Dedifferentiated amniotic fluid mesenchymal stem cell (primary cell): ENCODE measurements around the gene GRIK1.

ENCODE experiments used
- DNase-seq: peaks from one replicate; pipeline ENCODE4 v3.0.0-alpha.2; 2016; ENCODE audit errors: extremely low spot score

GRIK1 gene

DNA sequence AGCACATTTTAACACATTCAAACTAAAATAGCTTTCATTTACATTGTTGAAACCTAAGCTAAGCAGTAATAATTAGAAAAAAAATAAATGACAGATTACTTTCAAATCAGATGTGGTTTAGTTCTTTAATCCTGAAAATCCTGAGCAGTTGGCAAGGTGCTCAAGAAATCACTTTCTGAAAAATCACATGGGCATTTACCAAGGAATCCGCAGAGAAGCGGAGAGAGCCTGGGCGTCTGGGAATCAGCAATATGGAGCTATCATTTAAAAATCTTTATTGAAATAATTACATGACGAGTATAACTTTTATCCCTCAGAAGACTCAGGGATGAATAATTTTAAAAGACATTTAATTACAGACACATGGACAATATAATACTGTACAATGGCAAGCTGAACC is 30.2 kb downstream of the GRIK1 start:
- no peak for DNase-seq

DNA sequence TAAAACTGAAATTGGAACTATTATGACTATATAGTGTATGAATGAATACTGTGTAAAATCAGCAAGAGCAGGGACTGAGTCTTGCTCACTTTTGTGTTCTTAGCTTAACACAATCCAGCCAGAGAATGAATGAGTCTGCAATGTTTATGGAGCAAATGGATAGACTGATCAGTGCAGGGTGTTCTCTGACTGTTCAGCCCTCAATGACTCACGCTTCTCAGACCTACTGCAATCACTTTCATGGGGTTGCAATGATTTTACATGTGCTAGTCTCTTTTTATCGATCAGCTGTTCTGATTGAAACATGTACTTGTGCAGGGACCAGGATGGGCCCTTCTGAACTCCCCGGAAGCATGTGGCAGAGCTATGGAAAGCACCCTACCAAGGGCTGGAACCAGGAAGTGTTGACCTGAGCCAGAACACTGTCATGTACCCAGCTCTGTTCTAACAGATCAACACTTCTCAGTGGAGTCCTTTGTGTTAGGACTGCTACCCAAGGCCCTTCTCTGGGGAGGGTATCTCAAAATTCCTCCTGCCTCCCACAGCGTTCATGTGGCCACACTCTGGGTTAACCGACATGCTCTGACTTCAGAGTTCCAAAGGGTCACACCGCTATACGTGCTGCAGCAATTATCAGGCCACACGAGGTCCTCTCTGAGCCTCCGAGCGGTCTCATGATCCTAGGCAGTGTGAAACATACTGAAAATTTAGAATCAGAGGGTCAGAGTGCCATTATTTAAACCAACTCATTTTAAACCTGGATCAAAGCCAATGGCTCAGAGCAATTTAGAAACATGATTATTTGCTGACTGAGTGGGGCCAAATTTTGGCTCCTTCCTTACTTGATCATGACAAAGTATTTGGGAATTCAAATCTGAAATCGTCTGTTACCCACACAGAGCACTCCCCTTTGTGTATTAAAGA is 35.2 kb downstream of the GRIK1 start:
- no peak for DNase-seq

DNA sequence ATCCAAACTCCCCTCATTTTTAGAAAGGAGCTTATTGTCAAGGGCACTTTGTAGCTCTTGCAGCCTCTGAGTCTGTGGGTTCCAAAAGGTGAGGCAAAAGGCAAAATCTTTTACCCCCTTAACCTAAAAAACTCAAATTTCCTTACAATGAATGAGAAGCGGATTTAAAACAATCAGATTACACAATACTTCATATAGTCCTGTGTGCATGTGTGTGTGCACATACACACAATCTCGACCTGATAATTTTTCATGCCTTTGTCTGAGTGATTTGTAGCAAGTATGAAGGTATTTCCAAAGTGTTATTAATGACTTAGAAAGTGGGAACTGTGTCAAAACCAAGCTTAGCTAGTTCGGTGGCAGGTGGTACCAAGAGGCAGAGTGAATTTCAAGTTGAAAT is 42.9 kb downstream of the GRIK1 start:
- no peak for DNase-seq

DNA sequence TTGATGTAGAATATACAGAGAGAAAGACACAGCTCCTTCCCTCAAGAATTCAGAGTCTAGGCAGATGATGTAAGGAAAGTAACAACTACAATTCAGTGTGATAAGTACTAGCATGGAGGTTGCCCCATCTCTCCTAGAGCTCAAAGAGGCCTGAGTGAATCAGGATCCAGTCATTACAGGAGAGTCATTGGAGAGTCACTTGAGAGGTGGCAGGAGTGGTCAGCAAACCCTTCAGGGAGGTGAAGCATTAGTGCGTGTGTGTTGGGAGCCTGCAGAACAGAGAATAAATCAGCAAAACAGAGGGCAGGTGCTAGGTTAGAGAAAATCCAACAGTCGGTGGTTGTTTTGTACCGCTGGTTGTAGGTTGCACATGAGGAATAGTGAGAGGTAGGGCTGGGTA is 46.1 kb downstream of the GRIK1 start:
- no peak for DNase-seq

DNA sequence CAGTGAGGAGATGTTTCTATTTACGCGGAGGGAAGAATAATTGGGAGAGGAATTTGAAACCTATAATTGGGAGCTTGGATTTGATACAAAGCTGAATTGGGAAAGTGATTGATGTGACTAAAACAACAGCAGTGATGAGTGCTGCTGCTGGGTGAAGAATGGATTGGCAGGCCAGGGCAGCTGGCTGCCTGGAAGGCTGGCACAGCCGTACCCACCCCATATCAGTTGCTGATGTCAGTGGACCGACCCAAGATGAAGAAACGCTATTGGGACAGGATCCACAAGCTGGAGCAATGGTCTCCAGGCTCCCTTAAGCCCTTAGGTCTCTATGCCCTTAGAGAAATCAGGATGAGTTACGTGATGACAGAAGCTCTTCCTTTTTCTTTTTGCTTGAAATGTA is 47.4 kb downstream of the GRIK1 start:
- no peak for DNase-seq

DNA sequence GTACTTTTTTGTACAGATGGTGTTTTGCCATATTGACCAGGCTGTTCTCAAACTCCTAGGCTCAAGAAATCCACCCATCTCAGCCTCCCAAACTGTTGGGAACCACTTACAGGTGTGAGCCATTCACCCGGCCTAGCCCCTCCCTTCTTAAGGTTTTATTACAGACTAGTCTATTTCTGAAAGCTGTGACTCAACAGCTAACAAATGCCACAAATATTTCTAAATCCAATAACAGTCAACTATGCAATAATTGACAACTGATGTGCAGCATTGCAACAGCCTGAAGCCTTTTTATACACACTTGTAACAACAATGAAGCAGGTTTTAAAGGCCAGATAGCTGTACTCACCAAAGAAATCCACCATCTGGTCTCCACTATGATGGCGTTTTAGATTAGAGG is 51.4 kb downstream of the GRIK1 start:
- no peak for DNase-seq

DNA sequence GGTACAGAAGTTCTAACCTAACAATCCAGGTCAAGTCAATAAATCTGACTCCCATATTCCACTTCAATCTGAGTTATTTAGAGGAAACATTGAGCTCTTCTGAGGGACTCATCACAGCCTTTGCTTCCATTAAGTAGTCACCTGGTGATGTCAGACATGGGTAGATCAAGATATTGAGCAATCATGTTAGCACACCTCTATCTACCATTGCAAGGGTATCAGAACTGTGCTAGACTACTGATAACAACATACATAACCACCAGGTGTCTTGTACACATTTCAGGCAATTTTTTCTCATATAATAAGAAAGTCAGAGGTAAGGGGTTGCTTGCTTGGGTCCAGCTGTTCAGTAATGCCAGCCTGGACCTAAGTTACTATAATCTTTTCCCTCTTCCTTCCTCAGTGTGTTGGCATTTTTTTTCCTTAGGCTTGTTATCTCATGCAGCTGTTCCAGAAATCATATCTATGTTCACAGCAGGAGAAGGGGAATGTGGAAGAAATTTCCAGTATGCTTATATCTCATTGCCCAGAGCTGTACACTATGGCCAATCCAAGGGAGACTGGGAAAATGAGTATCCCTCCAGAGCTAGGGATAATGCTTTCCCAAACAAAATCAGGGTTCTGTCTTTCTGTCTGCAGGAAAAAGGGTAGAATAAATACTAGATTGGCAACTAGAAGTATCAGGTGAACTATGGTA is 52.3 kb downstream of the GRIK1 start:
- DNase-seq: no peak

DNA sequence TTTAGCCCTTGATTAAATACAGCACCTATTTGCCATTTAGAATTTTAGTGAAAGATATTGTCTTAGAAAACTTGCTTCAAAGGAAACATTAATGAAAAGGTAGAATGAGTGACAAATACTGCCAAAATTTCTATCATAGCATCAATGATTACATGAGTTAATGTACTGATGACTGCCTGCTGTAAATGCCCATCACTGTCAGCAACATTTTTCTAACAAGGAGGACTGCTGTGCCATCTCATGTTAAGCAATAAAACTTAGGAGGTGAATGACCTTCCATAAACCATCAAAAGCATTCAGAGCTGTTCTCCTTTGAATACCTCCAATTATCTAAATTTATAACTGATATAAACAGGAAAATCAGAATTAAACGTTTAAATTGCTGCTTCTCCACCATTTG is 54.3 kb downstream of the GRIK1 start:
- no peak for DNase-seq

DNA sequence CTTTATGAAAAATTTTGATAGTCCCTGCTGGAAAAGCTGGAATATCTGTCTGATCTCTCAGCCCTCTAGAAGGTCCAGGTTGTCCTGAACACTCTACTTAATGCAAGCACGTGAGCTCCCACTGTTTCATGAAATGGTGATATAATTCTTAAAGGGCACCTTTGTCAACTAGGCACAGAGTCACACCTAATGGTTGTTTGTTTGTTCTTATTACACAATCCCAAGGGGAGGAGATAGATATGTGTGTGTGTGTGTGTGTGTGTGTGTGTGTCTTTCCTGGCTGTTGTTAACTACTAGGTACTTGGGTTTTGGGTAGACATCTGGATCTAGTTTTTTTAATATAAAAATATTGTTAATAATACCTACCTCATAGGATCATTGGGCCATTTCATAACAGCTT is 63.9 kb downstream of the GRIK1 start:
- no peak for DNase-seq

DNA sequence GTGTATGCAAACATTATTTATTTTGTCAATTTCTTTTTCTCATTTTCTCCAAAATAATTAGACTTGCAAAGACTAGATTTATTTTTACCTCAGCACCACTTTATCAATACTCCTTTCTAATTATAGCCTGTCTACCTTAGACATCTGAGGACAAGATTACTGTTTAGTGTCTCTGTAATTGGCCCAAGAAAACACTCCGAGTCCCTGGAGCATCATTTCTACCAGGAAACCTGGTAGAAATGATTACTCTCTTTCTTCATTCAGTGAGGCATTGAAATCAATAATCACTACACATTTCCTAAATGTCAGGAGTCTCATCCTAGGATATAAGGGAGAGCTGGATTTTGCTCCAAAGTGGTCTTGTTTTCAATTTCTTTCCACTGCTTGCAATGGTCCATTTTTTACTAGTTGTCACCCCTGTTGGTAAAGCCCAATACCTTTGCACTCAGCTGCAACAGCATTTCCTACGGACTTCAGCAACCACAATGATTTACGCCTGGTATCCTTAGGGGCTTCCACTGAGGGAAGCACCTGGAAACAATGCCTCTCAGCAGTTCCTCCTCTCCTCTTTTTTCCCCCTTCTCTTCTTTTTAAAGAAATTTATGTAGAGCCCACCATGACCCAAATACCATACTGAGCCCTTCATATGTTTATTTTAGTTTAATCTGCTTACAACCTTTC is 64.6 kb downstream of the GRIK1 start:
- DNase-seq: no peak

DNA sequence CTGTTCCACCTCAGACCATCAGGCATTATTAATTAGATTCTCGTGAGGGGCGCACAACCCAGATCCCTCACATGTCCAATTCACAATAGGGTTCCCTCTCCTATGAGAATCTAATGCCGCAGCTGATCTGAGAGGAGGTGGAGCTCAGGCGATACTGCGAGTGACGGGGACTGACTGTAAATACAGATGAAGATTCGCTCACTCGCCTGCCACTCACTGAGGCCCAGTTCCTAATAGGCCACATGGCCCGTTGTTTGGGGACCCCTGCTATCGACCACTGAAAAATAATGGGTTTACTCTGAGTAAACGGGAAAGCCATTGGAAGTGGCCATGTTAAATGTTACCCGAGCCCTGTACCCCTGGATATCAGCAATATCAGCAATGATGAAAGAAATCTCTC is 65.9 kb downstream of the GRIK1 start:
- no peak for DNase-seq

DNA sequence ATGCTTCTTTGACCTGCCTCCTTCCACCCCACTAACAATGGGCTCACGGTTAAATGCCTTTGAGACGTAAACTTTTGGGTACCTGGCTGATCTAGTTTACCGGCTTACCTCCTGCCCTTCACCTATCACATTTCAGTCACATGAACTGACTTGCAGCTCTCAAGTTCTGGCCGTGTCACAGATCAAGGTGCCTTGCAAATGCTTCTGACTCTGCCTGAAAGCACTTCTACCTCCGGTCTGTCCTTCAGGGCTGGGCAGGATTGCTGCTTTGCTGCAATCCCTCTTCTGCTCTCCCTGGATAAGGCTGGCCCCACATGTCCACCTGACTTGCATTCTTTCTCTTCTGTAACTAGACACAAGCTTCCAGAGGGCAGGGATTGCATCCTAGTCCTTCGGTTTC is 69.0 kb downstream of the GRIK1 start:
- no peak for DNase-seq

DNA sequence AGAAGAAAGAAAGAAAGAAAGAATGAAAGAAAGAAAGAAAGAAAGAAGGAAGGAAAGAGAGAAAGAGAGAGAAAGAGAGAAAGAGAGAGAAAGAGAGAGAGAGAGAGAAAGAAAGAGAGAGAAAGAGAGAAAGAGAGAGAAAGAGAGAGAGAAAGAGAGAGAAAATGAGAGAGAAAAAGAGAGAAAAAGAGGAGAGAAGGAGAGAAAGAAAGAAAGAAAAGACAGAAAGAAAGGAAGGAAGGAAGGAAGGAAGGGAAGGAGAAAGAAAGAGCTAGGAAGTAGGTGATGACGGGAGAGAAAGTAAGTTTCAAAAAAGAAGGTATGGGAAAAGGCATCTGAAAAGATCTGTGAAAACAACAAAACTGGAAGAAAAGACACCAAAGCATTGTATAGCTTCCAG is 72.0 kb downstream of the GRIK1 start:
- no peak for DNase-seq

DNA sequence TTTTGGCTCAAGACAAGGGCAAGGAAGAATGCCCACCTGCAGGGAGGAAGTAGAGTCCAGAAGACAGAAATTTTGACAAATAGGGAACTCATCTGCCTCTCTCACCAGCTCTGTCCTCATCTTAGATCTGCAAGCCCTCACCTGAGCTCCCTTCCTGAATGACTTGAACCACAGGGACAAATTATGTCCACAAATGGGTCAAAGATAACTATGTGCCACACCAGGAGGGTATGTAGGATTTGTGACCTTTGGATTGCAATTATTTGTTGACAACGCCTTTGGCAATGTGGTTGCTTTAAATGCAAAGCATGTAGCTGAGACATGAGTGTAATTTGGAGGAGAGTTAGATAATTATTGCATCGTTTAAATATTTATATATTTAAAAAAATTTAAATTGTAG is 79.5 kb downstream of the GRIK1 start:
- DNase-seq: no peak

DNA sequence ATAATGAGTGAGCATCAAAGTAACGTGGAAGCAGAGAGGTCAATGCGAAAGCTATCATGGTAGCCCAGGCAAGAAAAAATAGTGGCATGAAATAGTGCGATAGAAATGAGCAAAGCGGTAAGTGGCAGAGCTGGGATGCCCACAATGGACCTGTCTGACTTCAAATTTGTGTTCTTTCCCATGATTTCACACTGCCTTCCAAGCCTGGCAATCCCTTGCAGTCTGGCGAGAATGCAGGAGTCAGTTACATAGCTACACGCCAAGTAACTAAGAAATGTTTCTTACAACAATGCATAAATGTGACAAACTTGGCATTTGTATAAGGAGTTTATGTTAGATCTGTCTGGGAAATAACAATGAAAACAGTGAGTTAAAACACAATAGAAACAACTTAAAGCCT is 82.6 kb downstream of the GRIK1 start:
- no peak for DNase-seq

DNA sequence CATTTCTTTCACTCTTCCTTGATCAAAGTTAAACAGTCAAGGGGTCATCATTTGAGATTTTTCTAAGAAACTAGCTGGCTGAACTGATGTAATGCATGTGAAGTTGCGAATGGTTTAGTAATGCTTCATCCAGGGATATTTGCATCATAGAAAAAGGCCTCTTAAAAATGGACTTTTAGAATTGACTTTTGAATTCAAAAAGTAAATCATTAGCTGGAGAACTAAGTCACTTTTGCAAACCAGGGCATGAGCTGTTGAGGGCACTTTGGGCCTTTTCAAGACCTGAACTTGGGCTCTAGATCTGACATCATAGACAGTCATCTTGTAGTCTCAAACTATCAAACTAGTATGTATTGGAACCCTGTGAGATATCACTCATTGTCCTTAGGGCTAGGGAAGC is 85.0 kb downstream of the GRIK1 start:
- no peak for DNase-seq

DNA sequence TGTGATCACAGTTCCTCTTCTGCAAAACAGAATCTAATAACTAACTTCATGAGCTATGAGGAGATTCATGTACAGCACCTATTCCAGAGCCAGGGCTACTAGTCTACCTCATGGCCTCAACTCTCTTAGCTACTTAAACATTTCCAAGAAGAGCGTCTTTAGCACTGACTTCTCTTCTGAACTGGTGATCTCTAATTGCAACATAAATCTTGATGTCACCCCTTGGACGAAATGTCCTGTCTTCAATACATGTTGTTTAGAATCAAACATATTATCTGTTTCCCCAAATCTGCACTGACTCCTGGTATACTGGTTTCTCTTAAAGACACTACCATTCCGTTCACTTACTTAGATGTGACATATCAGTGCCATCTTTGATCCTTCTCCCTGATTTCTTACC is 88.2 kb downstream of the GRIK1 start:
- DNase-seq: no peak

DNA sequence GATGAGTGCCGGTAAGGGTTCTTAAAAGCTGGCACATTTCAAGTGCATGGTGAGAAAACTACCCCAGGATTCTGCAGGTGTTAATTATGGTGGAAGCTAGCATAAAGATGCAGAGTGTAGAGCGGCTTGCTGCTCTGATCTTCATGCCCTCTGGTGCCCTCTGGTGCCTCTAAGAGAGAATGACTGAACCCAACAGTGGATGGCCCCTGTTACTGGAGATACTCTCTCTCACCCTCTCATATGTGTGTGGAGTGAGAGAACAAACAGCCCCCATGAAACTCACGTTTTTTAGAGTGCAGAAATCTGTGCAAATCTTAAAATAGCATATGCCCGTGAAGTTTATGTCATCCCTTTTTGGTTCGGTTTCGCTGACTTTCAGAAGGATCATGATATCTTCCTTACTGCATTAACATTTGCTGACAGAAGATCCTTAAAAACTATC is 90.0 kb downstream of the GRIK1 start:
- peak; percentile 35 for DNase-seq

DNA sequence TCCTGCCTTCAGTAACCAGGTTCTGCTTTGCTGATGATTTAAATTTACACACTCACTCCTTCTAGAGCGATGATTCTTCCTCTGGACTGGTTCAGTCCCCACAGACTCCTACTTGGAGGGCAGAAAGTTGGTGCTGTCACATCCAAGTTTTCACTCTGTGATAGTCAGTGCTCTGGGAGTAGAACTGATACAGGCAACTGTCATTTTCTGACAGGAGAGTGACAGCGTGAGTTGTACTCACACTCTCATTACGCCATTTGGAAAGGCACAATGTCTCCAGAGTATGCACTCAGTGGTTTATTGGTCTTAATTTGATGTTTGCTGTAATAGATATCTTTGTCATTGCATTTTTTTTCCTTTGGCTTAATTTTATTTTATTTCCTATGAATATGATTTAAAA is 96.0 kb downstream of the GRIK1 start:
- no peak for DNase-seq

DNA sequence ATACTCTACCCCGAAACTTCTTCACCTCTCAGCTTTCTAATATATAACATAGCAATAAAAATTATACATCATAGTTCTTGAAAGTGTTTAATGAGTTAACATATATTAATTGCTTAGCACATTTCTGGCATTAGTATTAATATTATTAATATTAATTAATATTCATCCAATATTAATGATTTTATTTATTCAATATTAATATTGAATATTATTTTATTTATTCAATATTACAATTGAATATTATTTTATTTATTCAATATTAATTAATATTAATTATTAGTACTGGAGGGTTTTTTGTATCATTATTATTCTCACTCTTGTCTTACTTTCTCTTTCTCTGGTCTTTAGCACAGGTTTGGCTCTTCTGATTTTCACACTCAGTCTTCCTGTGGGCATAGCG is 105.2 kb downstream of the GRIK1 start:
- no peak for DNase-seq

DNA sequence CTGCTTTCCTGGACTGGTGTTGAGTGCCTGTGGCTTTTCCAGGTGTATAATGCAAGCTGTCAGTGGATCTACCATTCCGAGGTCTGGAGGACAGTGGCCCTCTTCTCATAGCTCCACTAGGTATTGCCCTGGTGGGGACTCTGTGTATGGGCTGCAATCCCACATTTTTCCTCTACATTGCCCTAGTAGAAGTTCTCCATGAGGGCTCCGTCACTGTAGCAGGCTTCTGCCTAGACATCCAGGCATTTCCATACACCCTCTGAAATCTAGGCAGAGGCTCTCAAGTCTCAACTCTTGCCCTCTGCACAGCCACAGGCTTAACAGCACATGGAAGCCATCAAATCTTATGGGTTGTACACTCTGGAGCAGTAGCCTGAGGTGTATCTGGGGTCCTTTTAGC is 107.6 kb downstream of the GRIK1 start:
- no peak for DNase-seq

DNA sequence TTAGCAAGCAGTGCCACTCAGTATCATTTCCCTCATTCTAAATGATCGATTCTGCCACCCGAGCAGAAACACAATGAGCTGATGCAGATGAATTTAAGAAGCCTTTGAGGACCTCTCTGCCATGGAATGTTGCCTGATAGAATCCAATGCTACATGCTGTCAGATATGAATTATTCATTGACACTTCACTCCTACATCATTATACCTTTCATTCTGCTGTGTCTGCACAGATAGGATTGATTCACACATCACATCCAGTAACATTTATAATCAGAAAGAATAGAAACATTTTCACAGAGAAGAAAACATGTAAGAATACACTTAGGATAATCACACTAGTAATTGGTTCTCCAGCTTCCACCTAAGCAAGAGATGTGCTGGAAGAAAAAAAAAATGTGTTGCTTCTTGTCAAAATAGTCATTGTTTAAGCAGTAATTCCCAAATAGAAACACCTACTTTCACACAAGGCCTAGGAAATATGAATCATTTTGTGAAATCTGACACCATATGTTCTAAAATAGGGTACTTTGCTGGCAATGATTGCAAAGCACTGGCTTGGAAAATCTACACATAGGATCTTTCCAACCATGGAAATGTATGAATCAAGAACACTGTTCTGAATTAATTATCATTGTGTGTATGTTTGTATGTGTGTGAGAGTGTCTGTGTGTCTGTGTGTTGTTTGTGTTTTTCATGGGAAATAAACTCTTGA is 110.1 kb downstream of the GRIK1 start:
- DNase-seq: no peak
